Heart left ventricle (tissue), 13 donors: ENCODE measurements around the gene CDK19.

Experiments used
- POLR2A ChIP-seq, 2 donors: fragments of 450-650 bp; IDR thresholded peaks; one replicate each; pipeline ENCODE4 v1.6.1; 2017; ENCODE audit warnings: antibody characterized with exemption in 2 of 2, mild to moderate bottlenecking in 2 of 2, moderate library complexity in 2 of 2
- TF ChIP-seq, protein P1 (sequence below), 12 donors: fragments of 200-600 bp; sonication (generic) in 4 of 12; IDR thresholded peaks; one replicate each; pipeline versions ENCODE4 v1.5.0 to v1.8.0; 2018 to 2022; ENCODE audit warnings: antibody characterized with exemption in 12 of 12, mild to moderate bottlenecking in 5 of 12
- donor health status: ischemic (EF 13 %, LVEDD 7.1; RV severe dilation, severe dysfunction).
- donor health status: DM: no; HTN: yes; CAD: no.
- donor health status: DM: no; HTN: no; CAD: no.
- donor health status: ischemic (EF 25% LVEDD 6.9; RV normal size, moderate dysfunction).
- donor health status: ischemic (EF 25% LVEDD 5.7; RV mildly dilated, moderate dysfunction).
- donor health status: ischemic (EF 35%, LVEDD 5.7; RV mildly dilated, moderate dysfunction).
- donor health status: nonischemic (EF 11% LVEDD 7.7; RV severe dilation, severe dysfunction).
- donor health status: DM: yes; HTN: yes; CAD: no.
- donor health status: PGD.
- donor health status: ischemic (EF 29% LVEDD 5.4; RV normal size, mild dysfunction).
- donor health status: nonischemic (EF 23%, LVEDD 6.1; RV moderate dilation, normal function).

DNA sequence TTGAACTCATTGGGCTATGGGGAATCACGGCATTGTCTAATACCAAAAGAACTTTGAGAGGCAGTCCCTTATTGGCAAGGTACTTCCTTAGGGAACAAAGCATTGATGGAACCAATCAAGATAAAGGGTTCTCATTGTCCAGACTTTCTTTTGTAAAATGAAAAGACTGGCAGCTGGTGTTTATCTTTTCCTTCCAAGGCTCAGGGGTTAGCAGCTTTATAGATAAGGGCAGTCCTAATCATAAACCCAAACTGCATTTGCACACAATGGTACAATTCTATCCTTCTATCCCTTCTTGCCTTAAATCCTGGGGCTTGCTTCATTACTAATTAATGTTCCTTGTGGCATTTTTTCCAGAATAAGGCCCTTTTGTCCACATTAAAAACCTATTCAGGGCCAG, 28.6 kb downstream of the CDK19 start:
- TF ChIP-seq, protein P1, sequence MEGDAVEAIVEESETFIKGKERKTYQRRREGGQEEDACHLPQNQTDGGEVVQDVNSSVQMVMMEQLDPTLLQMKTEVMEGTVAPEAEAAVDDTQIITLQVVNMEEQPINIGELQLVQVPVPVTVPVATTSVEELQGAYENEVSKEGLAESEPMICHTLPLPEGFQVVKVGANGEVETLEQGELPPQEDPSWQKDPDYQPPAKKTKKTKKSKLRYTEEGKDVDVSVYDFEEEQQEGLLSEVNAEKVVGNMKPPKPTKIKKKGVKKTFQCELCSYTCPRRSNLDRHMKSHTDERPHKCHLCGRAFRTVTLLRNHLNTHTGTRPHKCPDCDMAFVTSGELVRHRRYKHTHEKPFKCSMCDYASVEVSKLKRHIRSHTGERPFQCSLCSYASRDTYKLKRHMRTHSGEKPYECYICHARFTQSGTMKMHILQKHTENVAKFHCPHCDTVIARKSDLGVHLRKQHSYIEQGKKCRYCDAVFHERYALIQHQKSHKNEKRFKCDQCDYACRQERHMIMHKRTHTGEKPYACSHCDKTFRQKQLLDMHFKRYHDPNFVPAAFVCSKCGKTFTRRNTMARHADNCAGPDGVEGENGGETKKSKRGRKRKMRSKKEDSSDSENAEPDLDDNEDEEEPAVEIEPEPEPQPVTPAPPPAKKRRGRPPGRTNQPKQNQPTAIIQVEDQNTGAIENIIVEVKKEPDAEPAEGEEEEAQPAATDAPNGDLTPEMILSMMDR (IDR thresholded peaks at IDR 0.05) = no peak
- no peak for TF ChIP-seq POLR2A (IDR thresholded peaks at IDR 0.05)
